AML-193 (cell line): ENCODE measurements around the gene EMC8.
"Not testable (repeated sequence)": the region's sequence is repeated elsewhere in the genome, so short reads cannot be mapped to it uniquely, and the experiment has no call there.

Experiments used
- DNase-seq, 2 experiments: peaks; one replicate each; lab custom pipeline; 2025; lab: John Stamatoyannopoulos, UW

Gene EMC8

GRCh38 chr16:85834741-85835140, 35.4 kb upstream of the EMC8 start:
- no peak for DNase-seq

DNA sequence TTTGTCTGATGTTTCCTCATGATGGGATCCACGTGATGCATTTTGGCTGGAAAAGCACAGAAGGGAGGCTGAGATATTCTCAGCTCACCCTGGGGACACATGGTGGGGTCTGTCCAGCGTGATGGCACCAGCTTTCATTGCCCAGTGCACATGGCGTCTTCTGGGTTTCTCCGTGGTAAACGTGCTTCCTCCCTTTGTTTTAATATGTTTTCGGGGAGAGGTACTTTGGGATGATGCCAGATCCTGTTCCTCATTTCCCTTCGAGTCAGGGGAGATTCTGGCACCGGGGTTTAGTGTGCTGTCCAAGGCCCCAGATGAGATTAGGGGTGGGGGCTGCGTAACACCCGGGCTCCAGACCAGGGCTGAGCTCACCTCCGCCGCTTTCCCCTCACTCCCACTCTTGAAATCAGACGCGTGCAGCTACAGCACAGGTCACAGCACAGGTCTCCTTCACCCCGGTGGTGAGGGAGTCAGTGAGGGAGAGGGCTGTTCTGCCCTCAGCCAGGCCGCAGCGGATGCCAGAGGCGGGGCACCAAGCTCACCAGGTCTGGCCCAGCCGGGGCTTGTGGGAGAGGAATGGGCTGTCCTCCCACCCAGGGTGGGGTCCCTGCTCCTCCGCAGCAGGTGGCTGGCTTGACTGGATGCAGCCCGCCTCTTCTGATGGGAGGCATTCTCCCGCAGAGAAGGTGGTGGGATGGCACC, 34.0 kb upstream of the EMC8 start:
- DNase-seq = no peak

DNA sequence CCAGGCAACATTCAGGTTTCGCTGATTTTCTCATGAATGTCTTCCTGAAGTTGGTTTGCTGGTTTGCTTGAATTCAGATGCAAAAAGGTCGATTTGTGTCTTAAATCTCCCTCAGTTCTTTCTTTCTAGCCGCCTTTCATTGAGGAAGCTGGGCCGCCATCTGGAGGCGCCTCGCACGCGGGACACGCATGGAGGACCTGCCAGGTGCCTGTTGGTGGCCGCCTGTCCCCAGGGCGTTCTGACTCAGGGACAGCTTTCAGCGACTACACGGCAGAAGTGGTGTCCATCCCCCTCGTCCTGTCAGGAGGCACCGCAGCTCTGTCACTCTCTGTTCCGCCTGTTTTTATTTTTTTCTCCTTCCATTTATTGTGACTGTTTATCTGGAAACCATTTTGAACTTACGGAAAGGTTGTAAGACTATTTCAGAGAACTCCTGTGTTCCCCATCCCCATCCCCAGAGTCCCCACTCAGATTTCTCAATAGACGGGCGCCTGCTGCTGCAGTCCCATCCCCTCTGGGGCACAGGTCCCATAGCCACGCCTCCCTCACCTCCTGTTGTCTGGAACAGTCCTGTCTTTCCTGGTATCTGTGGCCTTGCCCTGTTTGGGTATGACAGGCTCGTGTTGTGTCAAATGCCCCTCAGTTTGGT, 33.4 kb upstream of the EMC8 start:
- DNase-seq = no peak

DNA sequence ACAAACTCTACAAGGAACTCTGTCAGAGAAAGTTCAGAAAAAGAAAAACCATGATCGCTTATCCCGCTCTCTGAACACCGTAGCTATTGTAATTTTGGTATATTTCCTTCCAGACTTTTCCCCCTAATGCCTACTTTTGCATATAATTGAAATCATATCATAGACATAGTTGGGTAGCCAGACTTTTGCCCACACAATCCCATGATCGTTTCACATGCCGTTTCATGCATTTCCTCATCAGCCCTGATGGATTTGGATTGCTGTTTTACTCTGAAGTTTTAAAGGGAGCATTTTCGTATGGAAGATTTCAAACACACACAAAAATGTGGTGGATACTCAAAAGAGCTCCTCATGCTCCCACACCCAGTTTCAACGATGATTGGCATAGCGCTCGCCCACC, 31.5 kb upstream of the EMC8 start:
- DNase-seq = no peak

- DNase-seq = peak; percentile 82 to 88
Observed at GRCh38 chr16:85829751-85830445, 30.6 kb upstream of the EMC8 start.

DNA sequence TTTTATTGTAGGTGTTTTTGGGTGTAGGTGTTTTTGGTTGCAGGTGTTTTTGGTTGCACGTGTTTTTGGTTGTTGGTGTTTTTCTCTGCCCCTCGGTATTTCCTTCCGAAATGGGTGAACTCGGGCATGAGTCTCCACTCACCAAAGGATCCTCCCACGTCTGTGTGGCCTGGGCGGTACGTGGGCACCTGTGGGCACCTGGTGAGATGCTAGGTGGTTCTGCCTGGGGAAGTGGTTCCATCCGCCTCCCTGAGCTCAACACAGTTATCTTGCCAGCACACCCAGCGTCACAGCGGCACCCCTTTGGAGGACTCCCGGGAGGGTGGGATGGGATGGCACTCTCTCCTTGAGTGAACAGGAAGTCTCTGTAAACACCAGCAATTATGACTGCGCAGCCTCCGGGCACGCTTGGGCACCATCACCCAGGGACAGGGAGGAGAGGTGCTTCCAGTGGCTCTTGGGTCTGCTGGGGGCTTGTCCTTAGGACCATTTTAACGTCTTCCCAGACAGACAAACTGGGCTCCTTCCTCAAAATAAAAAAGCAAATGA, 29.9 kb upstream of the EMC8 start:
- DNase-seq = no peak

GRCh38 chr16:85828166-85828565, 28.8 kb upstream of the EMC8 start:
- DNase-seq = no peak

DNA sequence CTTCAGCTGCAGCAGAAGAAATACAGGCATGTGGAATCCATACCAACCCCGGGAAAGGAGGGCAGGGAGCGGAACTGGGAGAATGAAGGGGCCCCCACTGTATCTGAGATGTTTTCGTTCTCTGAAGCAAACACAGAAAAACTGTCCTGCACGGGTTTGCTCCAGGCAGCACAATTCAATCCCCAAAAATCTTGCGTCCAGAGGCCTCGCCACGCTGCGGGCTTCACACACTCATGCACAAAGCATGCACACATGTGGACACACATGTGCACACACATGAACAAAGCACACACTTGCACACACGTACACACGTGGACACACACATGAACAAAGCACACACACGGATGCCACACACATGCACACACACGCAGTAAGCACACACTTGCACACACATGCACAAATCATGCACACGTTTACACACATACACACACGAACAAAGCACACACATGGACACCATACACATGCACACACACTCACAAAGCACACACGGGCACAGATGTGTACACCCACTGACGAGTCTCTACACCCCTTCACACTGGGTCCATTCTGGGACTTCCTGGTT, 27.4 kb upstream of the EMC8 start:
- no peak for DNase-seq

- DNase-seq = no peak
Observed at GRCh38 chr16:85825326-85825725, 26.0 kb upstream of the EMC8 start.

DNA sequence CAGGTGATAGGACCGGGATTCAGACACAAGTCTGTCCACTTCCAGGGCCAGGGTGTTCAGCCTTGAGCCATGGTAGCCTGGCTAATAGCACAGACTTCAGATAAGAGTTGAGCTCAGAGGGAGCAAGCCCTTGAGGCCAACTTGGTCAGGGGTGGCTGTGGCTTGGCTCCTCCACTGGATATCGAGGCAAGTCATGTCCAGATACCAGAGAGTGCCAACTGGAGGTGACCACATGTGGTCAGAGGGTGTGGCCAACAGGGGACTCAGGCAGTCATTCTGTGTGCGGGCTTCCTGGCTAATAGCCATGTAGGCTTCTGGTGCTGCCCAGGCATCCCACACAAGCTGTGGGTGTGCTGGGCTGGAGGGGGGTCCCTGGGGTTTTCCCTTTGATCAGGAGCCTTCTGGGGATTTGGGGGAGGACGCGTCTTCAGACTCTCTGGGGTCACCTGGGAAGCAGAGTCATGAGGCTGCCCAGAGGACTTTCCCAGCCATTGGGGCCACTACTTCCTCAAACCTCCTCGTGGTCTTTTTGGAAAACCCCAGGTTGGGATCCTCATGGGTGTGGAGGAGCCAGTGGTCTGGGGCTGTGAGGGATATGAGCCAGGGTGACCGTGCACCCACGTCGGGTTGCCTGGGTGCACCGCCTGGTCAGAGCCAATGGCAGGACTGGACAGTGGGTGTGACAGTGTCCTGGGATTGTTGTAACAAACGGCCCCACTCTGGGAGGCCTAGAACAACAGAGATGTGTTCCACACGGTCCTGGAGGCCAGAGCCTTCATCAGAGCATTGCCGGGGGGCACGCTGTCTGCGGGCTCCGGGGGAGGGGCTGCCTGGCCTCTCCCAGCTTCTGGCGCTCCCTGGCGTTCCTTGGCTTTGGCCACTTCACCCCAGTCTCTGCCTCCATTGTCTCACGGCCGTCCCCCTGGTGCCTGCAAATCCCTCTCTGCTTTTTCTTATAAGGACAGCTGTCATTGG, 25.1 kb upstream of the EMC8 start:
- no peak for DNase-seq

- DNase-seq = no peak
Observed at GRCh38 chr16:85823328-85823920, 24.1 kb upstream of the EMC8 start.

GRCh38 chr16:85822145-85822544, 22.8 kb upstream of the EMC8 start:
- DNase-seq = no peak

DNA sequence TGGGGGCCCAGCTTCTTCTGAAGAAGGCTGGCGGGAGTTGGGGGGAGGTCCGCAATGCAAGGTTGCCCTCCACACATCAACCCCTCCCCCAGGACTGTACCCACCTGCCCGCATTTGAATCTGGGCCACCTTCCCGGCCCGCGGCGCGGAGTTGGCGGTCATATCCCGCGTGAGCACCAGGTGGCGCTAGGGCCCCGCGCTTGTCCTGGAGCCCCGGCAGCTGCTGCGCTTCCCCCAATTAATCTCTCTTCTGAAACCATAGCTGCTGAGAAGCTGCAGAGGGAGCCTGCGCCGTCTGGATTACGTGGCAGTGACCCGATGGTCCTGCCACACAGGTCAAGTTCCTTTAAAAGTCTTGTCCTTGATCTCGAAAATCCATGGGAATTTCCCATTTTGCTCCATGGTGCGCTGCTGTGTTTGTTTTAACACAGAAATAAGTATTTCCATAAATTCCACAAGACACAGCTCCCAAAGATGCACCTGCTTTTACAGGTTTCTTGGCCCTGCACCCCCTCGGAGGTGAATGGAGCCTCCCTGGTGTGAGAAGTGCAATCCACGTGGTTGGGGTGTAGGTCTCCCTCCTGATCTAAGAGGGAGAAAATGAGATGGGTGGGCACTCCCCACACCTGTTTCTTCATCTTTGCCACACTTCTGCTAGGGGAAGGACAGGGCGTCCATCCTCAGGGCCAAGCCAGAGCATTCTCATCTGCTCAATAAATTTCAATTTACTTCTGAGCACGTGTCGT, 22.2 kb upstream of the EMC8 start:
- DNase-seq = peak; percentile 72 to 81

- no peak for DNase-seq
Observed at GRCh38 chr16:85820604-85821372, 21.4 kb upstream of the EMC8 start.

GRCh38 chr16:85819771-85820170, 20.4 kb upstream of the EMC8 start:
- DNase-seq = no peak

DNA sequence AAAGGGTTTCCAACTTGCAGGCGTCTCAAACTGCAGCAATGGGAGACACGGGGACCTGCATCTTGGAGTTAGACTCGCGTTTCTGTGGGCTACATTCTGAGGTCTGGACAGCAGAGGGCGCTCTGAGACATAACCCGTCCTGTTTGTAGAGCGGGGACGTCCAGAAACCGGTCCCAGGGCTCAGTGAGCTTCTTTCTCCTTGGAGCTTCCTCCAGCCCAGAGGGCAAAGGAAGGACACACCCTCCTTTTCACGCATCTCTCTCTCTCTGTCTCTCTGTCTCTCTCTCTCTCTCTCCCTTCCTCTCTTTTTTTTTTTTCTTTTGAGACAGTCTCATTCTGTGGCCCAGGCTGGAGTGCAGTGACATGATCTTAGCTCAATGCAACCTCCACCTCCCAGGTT, 19.9 kb upstream of the EMC8 start:
- peak; percentile 64 to 72 for DNase-seq

- not testable (repeated sequence) for DNase-seq
Observed at GRCh38 chr16:85817195-85817594, 17.9 kb upstream of the EMC8 start.

DNA sequence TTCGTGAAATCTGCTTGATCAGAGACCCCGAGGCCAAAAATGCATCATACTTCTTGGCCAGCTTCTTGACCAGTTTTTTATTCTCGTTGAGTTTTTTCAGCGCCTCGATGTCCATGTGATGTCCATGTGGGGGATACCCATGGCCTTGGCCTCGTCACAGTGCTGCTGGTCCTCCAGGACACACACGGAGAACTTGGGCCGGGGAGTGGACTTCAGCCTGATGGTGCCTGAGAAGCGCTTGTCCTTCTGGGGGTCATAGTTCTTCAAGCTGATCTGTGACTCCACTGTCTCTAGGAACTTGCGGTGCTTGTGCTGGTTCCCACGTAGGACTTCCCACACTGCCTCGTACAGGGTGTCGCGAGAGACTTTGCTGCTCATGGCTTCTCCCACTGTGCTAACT, 16.8 kb upstream of the EMC8 start:
- DNase-seq = no peak
